NCI-H748 (cell line): ENCODE results near the gene ZW10.
A peak's percentile ranks its signal among the peaks of the same experiment; 100 is the strongest.
"Not testable (repeated sequence)": the region's sequence is repeated elsewhere in the genome, so short reads cannot be mapped to it uniquely, and the experiment has no call there.

ENCODE experiments used
- DNase-seq: peaks from one replicate; lab custom pipeline; 2025; ENCODE audit not compliant: unreplicated experiment; lab: John Stamatoyannopoulos, UW

The ZW10 gene

GRCh38 chr11:113764527-113765219 is 8.8 kb downstream of the ZW10 start:
- DNase-seq, result no peak

- not testable (repeated sequence) for DNase-seq
These were observed 10.5 kb downstream of the ZW10 start for GRCh38 chr11:113763040-113763439.

DNA sequence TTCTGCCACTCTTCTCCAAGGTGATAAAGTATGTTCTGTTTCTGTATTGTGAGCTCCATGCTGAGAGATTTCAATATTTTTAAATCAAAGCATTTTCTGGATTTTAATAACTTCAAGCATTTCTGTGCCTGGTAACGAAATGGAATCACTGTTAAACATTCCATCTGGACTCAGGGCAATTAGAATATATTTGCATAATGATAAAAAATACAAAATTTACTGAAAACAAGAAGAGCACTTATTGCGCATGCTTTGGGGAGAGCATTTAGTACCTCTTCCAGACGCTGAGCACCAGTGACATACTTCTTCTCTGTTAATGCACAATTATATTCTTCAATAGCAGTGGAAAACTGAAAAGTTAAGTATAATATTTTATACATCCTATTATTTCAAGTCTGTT is 13.3 kb downstream of the ZW10 start:
- DNase-seq, result no peak

DNA sequence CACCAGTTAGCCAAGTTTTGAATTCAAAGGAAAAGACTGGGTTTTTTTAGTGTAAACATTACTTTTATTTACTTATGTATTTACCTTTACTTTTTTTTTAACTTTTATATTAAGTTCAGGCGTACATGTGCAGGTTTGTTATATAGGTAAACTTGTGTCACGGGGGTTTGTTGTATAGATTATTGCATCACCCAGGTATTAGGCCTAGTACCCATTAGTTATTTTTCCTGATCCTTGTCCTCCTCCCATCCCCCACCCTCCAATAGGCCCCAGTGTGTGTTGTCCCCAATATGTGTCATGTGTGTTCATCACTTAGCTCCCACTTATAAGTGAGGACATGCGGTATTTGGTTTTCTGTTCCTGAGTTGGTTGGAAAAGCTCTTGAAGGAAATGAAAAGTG is 20.6 kb downstream of the ZW10 start:
- DNase-seq, result no peak

DNA sequence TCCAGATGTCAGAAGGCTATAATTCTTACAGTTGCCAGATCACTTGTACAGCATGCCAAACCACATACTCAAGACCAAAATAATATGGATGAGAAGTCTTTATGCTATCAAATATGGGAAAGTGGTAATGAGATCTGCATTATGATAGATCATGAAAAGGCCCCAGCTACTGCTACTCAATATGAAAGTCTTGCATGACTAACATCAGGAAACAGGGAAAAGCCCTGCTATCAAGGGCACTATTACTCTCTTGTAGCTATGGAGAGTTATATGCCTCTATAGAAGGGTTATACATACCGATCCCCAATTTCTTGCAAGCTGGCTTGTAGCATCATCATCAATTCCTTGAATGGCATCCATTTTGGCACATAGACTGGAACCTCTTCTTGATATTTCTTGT is 37.2 kb downstream of the ZW10 start:
- DNase-seq, result no peak

GRCh38 chr11:113732092-113732491 is 41.4 kb downstream of the ZW10 start:
- DNase-seq, result no peak

DNA sequence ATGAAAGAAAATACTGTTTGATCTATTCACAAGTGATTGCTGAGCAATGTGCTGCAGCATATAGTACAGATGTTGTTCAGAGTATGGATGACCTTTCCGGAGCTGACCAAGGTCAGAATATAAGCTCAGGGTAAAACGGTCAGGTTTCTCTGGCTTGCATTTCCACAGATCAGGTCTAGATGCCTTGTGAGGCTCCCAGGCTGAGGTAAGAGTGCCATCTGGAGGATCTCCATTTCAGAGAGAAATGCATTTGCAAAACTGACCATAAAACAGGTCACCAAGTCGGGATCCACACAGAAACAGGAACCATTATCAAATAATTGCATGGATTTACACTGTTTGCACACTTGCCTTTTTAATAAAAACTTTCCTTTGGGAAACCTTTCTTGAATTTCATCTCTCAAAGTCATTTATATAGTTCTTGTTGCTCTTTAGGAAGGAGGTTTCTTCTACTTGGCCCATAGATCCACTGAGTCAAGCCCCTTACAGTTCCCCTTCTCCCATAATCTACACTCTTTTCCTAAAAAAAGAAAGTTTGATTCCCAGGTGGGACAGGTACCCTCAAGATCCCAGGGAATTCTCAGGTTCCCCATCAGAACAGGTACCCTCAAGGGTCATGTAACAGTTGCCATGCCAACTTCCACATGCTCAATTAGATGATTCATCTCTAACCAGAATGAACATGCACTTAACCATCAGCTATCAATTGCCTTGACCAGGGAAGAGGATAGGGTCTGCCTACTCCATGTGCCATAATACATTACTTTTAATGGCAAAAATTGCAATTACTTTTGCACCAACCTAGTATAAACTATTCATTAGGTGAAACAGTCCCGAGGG is 42.4 kb downstream of the ZW10 start:
- DNase-seq, result peak; percentile 53

DNA sequence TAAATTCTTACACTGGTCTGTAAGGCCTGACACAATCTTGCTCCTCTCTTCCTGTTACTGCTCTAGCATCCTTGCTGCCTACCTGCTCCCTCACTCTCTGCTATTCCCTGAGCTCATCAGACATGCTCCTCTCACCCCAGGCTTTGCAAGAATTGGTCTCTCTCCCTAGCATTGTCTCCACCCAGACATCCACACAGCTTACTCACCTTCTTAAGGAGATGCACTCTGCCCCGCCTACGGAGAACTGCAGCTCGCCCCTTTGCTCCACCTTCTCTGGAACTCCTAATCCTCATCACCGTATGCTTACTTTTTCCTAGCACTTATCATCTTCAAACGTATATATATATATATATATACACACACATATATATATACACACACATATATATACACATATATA is 44.0 kb downstream of the ZW10 start:
- DNase-seq, result no peak

- no peak for DNase-seq
These were observed 44.7 kb downstream of the ZW10 start for GRCh38 chr11:113728814-113729213.

DNA sequence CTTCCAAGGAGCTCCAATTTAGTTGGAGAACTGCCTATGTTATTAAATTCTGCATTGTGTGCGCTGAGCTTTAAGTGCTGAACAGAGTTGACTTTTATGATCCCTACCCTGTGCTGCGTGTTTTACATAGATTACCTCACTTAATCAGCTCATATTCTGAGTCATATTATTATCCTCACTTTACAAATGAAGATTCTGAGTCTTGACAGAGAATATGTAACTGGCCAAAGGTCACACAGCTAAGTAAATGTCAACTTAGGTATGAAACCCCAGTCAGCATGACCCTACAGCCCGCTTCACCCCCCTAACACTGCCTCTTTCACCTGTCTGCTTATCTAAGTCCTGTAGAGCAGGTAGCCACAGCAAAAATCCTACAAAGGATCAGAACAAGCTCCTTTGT is 47.6 kb downstream of the ZW10 start:
- DNase-seq, result no peak

GRCh38 chr11:113725407-113725806 is 48.1 kb downstream of the ZW10 start:
- DNase-seq, result no peak

DNA sequence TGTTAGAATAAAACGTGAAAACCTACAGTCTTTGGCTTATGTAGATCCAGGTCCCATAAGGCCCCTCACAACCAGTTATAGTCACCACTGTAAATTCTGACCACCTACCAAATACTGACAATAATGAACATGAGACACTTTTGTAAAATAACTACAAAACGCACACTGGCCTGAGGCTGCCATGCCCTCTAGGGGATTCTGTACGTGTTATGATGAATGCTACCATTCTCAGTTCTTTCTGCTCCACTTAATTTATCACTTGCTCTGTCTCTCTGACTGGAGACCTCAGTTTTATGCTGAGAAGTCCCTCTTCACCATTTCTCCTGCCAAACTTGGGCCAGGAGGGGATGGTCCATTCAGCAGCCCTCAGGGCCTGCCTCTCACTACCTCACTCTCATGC is 48.7 kb downstream of the ZW10 start:
- DNase-seq, result no peak

GRCh38 chr11:113723787-113724186 is 49.7 kb downstream of the ZW10 start:
- DNase-seq, result peak; percentile 86

DNA sequence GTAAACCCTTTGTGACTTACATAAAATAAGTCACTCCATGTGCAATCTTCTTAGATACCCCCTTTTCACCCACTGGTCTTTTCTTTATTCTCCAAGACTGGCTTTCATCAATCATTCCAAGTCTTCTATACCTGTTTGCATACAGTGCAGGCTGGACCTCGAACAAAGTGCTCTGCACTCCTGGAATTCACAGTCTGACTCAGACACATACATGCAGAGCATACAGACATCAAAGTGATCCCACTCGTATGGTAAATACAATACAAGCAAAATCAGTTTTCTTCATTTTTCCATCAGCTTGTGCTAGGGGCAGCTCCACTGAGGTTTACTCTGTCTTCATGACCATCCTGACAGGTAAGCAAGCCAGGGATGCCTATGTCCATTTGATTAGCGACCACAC is 50.6 kb downstream of the ZW10 start:
- no peak for DNase-seq

GRCh38 chr11:113722221-113722620 is 51.3 kb downstream of the ZW10 start:
- DNase-seq, result no peak

DNA sequence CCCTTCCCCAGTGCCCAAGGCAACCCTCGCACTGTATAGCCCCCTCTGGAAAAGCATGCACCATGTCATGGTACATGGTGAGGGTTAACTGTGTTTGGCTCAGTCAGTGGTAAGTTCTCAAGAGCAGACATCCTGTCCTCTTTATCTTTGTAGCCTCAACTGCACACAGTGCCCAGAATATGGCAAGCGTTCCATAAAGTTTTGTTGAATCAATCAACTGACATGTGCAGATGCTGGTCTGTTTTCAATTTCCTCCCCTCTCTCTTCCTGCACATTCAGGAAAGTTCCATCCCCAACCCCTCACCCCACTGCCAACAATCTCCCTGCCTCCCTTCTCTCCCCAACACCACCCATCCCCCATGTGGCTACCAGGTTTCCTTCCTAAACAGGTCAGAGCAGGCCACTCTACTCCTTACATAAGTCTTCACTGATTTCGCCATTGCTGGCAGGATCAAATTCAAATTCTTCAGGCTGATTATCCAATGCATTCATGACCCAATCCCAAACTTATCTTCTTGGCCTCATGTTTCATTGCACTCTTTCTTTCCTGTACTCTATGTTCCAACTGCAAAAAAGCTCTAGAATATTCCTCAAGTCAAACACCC is 51.9 kb downstream of the ZW10 start:
- no peak for DNase-seq

DNA sequence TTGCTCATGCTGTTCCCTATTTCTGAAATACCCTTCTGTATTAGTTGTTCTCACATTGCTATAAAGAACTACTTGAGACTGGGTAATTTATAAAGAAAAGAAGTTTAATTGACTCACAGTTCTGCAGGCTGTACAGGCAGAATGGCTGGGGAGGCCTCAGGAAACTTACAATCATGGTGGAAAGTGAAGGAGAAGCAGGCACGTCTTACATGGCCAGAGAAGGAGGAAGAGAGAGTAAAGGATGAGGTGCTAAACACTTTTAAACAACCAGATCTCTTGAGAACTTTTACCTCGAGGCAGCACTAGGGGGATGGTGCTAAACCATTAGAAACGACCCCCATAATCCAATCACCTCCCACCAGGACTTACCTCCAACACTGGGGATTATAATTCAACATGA is 53.0 kb downstream of the ZW10 start:
- DNase-seq, result not testable (repeated sequence)

GRCh38 chr11:113715882-113716625 is 57.4 kb downstream of the ZW10 start:
- no peak for DNase-seq

GRCh38 chr11:113715273-113715672 is 58.2 kb downstream of the ZW10 start:
- no peak for DNase-seq

GRCh38 chr11:113710989-113711388 is 62.5 kb downstream of the ZW10 start:
- DNase-seq, result no peak

DNA sequence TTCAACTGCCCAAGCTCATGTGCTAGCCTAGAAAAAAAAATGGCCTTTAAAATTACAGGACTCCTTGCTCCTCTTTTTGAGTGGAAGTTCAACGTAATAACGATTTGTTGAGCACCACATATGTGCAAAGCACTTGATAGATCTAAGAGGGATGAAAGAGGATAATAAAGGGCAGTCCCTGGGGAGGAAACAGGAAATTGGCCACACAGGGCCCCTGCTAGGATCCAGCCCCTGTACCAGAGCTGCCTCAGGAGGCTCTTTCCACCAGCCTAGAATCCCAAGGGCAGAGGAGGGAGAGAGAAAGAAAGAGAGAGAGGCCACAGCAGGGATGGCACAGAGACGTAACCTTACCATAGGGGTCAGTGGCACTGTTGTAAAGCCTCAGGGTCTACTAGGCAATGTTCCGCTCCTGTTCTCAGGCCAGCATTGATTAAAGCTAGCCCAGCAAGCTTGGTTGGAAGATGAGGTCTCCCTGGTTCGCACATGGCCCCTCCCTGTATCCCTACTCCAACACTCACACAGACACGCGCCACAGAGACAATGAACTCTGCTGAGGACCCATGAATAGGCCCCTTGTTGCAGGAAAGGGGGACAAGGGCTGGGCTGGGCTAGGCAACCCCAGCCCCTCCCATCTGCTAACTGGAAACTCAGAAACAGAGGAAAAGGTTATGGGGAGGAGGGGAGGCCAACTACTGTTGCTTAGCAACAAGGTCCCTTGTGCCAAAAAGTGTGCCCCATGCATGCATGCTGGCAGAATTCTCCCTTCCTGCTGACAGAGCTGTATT is 67.4 kb downstream of the ZW10 start, which contains the start of gene TMPRSS5:
Gene TMPRSS5, minus strand, starts transcription at position 438 of the 785 bp plus-strand sequence. Its CDS starts 84 bp downstream, at position 354.
- peak; percentile 54 for DNase-seq
